Regular cardiac myocyte (primary cell): ENCODE data around the gene ST6GAL1. TPM values are rescaled to one million over a fixed set of nuclear protein-coding genes. Genes with fewer than 3 reads are reported as not detected.

Experiments used
- total RNA-seq: library from RNA; depleted of rRNA; stranded (reverse); fragments of >200 nt; gene quantifications from 2 replicates; pipeline ENCODE4 v1.2.3, GENCODE V29; 2014

Gene ST6GAL1
- total RNA-seq, result 3.1 and 11.6 TPM in 2 replicates

DNA sequence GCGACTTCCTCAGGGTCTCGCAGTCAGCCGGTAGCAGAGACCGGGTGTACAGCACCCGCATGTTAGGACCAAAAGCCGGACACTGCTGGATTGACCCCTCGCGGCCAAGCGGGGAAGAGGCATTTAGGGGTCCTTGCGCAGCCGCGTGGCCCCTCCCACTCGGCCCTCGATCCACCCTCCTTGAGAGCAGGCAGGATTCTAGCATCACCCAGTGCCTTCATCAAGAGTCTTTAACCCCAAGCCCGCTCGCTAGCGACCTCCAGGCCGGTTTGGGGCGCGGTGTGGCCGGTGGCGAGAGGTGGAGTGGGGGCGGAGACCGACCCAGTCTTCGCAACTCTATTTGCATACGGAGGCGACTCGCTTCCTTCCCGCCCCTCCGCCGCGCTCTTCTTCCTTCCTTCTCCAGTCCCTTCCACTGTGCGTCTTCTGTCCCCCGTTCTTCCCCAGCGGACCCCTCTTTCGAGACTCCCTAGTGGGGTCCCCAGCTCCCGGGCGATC, at the start of gene ST6GAL1:
TSS of gene ST6GAL1 (plus strand) at position 384 of the 498 bp plus-strand sequence. CDS start 112,178 bp downstream, outside the sequence.

Other genes with a start within 250 kb of the ST6GAL1 start
- not detected in 2 replicates for gene KNG1, start 213.2 kb upstream of the ST6GAL1 start, total RNA-seq
- gene EIF4A2, start 146.9 kb upstream of the ST6GAL1 start, total RNA-seq, result 847 and 2,167 TPM in 2 replicates
- gene RFC4, start 124.0 kb upstream of the ST6GAL1 start, total RNA-seq, result 20.9 and 53.3 TPM in 2 replicates
- not detected in 2 replicates for gene ADIPOQ, start 87.8 kb upstream of the ST6GAL1 start, total RNA-seq
- 10.7 and 42.0 TPM in 2 replicates for gene RPL39L, start 209.0 kb downstream of the ST6GAL1 start, total RNA-seq